ENCODE data around the gene CDX1.

CDX1 gene

GRCh38 chr5:150184990-150185912 lies 18.7 kb downstream of the CDX1 start:
- DNase-seq, result no peak

- DNase-seq, result no peak
Measured at GRCh38 chr5:150186137-150186536, 19.6 kb downstream of the CDX1 start.

GRCh38 chr5:150186897-150187296 lies 20.3 kb downstream of the CDX1 start:
- no peak for DNase-seq

GRCh38 chr5:150188146-150188842 lies 21.7 kb downstream of the CDX1 start:
- no peak for DNase-seq

- DNase-seq, result no peak
Measured at GRCh38 chr5:150189326-150189725, 22.7 kb downstream of the CDX1 start.

GRCh38 chr5:150189728-150190502 lies 23.3 kb downstream of the CDX1 start, which contains the start of gene SLC6A7:
SLC6A7 (plus strand) TSS chr5:150190062; CDS start chr5:150190328, 266 bp downstream.
- no peak for DNase-seq

GRCh38 chr5:150190503-150190979 lies 24.0 kb downstream of the CDX1 start:
- no peak for DNase-seq

- no peak for DNase-seq
Measured at GRCh38 chr5:150190987-150191386, 24.4 kb downstream of the CDX1 start.

GRCh38 chr5:150192462-150192861 lies 25.9 kb downstream of the CDX1 start:
- DNase-seq, result no peak

- no peak for DNase-seq
Measured at GRCh38 chr5:150195736-150196485, 29.3 kb downstream of the CDX1 start.

- DNase-seq, result no peak
Measured at GRCh38 chr5:150196514-150196913, 29.9 kb downstream of the CDX1 start.

GRCh38 chr5:150196986-150197385 lies 30.4 kb downstream of the CDX1 start:
- DNase-seq, result no peak

- no peak for DNase-seq
Measured at GRCh38 chr5:150197476-150197875, 30.9 kb downstream of the CDX1 start.

- no peak for DNase-seq
Measured at GRCh38 chr5:150202501-150202900, 35.9 kb downstream of the CDX1 start.

GRCh38 chr5:150203832-150204589 lies 37.4 kb downstream of the CDX1 start:
- DNase-seq, result no peak

- DNase-seq, result no peak
Measured at GRCh38 chr5:150204590-150204960, 38.0 kb downstream of the CDX1 start.

GRCh38 chr5:150206098-150206778 lies 39.7 kb downstream of the CDX1 start:
- DNase-seq, result no peak

- DNase-seq, result no peak
Measured at GRCh38 chr5:150206779-150207115, 40.2 kb downstream of the CDX1 start.

GRCh38 chr5:150208187-150209098 lies 41.9 kb downstream of the CDX1 start:
- no peak for DNase-seq

GRCh38 chr5:150209099-150209635 lies 42.6 kb downstream of the CDX1 start:
- no peak for DNase-seq

Data from NCI-H1105 (cell line).